HG03432 (cell line): Measurements from ENCODE around the gene RBMS3.

ENCODE experiments used
- ATAC-seq: cut with Tn5 transposase; IDR thresholded peaks from one replicate; pipeline ENCODE4 v1.9.1; 2021; ENCODE audit warnings: mild to moderate bottlenecking, moderate library complexity; ENCODE audit not compliant: unreplicated experiment

The RBMS3 gene

DNA sequence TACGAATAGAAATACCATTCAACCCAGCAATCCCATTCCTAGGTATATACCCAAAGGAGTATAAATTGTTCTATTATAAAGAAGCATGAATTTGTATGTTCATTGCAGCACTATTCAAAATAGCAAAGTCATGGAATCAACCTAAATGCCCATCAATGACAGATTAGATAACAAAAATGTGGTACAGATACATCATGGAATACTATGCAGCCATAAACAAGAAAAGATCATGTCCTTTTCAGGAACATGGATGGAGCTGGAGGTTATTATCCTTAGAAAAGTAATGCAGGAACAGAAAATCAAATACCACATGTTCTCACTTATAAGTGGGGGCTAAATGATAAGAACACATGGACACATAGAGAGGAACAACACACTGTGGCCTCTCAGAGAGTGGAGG lies 571.9 kb downstream of the RBMS3 start:
- no peak for ATAC-seq

GRCh38 chr3:29853841-29854397 lies 573.0 kb downstream of the RBMS3 start:
- no peak for ATAC-seq

DNA sequence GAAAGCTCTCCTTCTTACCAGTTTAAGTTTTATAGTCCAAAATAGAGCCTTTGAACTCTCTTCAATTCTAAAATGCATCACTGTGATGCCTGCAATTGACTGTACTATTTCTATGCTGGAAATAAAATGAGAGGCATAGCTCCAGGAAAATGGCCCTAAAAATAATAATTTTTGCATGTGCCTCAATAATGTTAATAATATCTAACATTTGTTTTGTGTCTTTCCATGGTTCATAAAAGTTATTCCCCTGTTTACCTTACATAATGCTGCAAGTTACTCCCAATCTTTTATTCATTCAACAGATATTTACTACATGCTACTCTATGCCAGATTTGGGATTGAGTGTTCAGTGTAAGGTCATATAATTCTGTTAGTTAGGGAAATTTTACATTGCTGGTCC lies 574.0 kb downstream of the RBMS3 start:
- no peak for ATAC-seq

- no peak for ATAC-seq
Measured at GRCh38 chr3:29859726-29860270, 578.9 kb downstream of the RBMS3 start.

GRCh38 chr3:29864809-29865208 lies 583.9 kb downstream of the RBMS3 start:
- ATAC-seq: no peak

DNA sequence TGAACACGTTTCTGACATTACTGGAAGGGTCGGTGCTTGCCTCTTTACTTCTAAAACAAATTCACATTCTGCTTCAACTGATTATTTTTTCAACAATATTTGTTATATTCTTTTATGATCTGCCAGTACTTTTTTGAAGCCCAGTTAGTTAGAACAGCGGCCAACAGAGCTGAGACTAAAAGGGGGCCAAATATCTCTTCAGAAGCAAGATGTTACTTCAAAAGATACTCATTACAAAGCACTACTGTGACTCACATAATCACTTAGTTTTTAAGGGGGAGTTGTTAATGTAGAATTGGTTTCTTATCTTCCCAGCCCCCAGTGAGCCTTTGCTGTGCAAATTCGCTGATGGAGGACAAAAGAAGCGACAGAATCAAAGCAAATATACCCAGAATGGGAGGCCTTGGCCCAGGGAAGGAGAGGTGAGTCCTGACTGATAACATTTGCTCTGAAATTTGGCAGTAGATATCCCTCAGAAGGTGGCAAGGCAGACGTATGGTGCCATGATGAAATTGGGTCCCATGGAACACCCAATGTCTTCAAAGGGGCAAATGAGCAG lies 587.8 kb downstream of the RBMS3 start:
- ATAC-seq: no peak

DNA sequence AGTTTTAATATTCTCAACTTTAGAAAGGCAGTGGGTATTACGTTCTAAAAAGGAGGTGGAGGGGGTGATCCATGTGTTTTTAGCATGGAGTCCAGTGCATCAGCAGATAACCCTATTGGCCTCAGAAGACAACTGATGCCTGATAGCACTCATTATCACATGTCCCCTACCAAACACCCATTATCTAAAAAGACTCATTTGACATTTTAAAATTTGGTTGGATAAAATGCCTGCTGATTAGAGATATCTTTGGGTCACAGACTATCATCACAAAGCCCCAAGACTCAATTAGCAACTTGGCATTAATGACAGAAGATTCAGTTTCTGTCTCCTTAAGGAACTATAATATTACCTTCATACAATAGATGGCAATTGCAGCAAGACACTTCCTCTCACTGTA lies 589.3 kb downstream of the RBMS3 start:
- no peak for ATAC-seq

DNA sequence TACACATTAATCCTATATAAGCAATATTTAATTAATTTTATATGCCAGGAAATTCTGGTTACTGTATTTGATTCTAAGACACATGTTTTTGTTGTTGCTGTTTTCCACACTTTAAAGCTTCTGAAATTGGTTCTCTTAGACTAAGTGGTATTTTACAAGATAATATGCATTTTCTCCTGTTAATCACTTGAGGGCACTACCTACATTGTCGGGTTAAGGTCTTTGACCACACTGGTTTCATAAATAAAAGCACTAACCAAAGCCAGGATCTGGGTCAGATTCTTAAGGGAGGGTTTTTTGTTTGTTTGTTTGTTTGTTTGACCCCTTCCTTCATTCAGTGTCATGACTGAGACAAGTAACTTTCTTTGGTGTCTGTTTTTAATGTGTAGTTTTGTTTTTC lies 590.2 kb downstream of the RBMS3 start:
- ATAC-seq: no peak

GRCh38 chr3:29880809-29881208 lies 599.9 kb downstream of the RBMS3 start:
- ATAC-seq: no peak

DNA sequence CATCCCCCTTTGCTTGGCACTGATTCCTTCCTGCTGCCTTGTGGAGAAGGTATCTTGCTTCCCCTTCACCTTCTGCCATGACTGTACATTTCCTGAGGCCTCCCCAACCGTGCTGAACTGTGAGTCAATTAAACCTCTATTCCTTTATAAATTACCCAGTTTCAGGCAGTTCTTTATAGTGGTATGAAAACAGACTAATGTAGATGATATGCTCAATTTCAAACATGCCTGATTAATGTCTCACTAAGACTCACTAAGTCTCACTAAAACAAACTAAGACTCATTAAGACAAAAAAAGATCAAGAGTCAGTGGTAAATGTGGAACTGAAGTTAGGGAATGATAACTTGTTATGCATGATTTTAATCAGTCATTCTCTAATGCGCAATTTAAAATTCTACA lies 606.6 kb downstream of the RBMS3 start:
- ATAC-seq: no peak

- no peak for ATAC-seq
Measured at GRCh38 chr3:29889215-29889614, 608.3 kb downstream of the RBMS3 start.

DNA sequence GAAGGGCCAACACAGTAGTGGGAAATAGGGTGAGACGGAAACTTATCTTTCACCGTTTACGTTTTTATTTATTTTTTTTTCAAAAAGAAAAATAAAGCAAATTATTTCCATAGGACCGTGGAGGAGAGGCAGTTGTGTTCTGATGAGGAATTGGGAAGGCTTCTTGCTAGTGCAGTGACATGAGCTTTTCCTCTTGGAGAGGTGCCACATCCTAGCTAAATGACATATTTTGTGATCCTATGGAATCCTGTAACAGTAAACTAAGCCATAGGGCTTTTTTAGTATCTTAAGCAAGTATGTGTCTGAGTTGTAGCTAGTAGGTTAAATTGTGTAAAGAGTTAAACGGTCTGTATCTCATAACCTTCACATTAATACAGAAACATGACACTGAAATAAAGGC lies 609.9 kb downstream of the RBMS3 start:
- no peak for ATAC-seq

DNA sequence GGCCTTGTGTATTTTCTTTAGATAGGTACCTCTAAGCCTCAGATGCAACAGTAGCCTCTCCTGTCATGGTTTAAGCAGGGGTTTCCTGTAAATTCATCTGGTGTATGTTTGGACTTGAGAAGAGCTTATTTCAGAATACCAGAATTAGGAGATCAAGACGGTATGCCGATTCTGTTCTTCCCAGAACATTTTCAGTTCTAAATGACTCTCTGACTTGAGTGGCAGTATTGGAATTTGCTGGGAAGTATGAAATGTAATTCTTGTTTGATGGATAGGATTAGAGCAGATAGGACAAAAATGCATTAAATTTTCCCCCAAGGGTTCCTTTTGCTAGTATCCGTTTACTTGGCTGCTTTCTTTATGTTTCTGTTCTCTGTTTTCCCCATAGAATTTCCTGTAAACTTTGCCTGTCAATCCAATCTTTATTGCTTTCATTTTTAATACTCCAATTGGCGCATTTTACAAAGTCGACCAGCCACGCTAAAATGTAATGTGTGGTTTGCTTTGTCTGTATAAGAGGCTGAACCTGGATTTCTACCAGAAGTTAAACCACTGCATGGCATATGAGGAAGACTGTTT lies 612.2 kb downstream of the RBMS3 start:
- ATAC-seq: no peak

- no peak for ATAC-seq
Measured at GRCh38 chr3:29896856-29897255, 616.0 kb downstream of the RBMS3 start.

DNA sequence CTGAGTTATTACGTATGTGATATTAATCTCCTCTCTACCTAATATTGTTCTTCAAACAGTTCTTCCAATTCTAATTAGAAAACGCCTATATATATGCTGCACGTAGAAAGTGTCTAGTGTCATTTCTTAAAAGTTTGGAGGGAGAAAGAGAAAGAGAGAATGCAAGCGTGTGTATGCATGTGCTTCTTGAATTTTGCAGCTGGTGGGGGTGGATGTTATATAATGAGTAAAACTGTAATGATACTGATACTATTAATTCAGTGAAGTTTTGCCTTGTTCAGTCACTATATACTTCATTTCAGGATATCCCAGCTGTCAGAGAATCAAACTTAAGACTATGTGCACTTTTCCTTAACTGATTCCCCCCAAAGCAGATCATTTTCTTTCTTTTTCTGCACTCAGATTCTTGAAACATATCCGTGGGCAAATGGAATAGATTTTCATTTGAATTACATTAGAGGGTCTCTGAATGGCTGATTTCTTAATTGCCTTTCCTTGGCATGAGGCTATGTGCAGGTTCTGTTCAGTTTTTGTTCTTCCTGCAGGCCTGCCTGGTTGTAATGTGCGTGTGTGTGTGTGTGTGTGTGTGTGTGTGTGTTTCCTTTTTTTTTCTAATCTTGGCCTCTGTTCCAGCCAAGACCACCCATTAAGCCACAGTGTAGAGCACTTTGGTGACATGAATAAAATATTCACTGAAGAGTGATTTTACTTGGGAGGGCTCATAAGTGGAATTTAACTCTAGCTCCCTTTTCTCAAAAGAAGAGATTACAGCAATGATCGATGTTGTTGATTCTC lies 617.5 kb downstream of the RBMS3 start:
- no peak for ATAC-seq

GRCh38 chr3:29899021-29899420 lies 618.1 kb downstream of the RBMS3 start:
- ATAC-seq: no peak

DNA sequence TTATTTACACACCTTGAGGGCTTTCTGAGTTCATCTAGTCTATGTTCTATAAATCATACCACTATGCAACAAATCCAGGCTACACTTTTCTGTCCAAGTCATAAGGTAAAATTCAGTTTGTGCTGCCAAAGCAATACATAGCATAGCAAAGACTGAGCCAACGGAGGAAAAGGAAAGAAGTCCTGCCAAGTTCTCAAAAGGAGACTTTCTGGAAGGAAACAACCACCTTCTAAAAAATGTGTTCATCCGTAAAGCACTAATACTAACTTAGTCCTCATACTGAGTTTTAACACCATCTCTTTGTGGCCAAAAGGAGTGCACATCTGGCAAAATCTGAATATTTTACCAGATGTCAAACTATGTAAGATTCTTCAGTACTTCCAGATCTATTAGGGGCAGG lies 620.2 kb downstream of the RBMS3 start:
- ATAC-seq: no peak

- no peak for ATAC-seq
Measured at GRCh38 chr3:29903600-29903999, 622.7 kb downstream of the RBMS3 start.

DNA sequence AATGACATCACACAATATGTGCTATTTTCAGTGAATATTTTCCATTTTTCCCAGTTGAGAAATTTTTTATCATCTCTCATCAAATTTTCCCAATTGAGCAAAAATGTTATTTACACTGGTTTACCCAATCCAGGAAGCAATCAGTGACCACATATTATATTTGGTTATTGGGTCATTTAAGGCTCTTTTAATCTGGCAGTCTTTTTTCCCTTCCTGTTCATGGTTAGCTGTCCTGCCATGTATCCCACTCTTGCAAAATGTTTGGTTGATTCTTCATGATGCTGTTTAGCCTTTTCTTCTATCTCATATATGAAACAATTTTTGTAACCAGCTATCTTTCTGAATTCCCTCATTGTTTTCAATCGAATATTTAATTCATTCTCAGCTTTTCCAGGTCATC lies 626.0 kb downstream of the RBMS3 start:
- no peak for ATAC-seq

DNA sequence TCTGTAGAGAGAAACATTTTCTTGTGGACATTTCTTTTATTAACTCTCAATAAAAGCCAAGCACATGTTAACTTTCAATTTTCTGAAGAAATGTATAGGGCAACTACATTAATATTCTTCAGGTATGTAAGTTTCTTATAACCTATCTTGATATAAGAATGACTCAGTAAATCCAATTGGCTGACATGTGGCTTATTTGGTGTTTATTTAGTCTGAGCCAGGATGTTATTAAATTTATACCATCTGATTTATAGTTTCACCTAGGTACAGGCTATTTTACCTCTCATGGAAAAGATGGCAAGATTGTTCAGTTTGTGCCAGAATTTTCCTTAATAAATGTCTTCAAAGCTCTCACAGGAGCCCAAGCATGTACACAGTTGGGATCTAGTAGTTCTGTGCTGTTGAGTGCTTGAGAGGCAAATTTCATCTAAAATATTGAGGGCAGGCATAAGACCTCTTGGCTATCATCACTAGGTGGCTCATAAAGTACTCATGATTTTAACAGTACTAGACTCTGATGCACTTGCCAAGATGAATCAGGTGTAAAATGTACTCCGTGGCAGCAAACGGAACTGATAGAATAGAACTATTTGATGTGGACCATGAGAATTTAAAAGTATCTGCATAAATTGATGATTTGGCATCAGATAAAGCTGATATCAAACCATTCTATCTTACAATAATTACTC lies 631.9 kb downstream of the RBMS3 start:
- no peak for ATAC-seq

- ATAC-seq: no peak
Measured at GRCh38 chr3:29914861-29915524, 634.1 kb downstream of the RBMS3 start.
